CD4-positive, CD25-positive, alpha-beta regulatory T cell (primary cell): ENCODE results near the gene RHBDD2. TPM values are rescaled to one million over a fixed set of nuclear protein-coding genes. Genes with fewer than 3 reads are reported as not detected.
"Not testable (repeated sequence)": the region's sequence is repeated elsewhere in the genome, so short reads cannot be mapped to it uniquely, and the experiment has no call there.

Experiments
- ATAC-seq, 2 donors: fragments of 150-1000 bp; cut with Tn5 transposase; one replicate each; pipeline ENCODE4 v1.10.0; 2021; ENCODE audit warnings: low read depth in 2 of 2, moderate number of reproducible peaks in 2 of 2, moderate library complexity in 1 of 2
- DNase-seq, 3 donors: peaks; one replicate each; pipeline versions ENCODE4 v3.0.0 to v3.0.0-alpha.2; 2012 to 2022; ENCODE audit warnings: mixed read lengths in 1 of 3
- H3K27ac ChIP-seq: one replicate; pipeline ENCODE4 v1.7.0; 2013; ENCODE audit warnings: mild to moderate bottlenecking, low read length; ENCODE audit not compliant: insufficient read depth, poor library complexity, severe bottlenecking
- H3K27me3 ChIP-seq: one replicate; pipeline ENCODE4 v1.7.0; 2013; ENCODE audit warnings: low read length; ENCODE audit not compliant: control insufficient read depth, insufficient read depth
- H3K36me3 ChIP-seq: one replicate; pipeline ENCODE4 v1.7.0; 2013; ENCODE audit warnings: mild to moderate bottlenecking, low read length, moderate library complexity; ENCODE audit not compliant: control insufficient read depth, insufficient read depth
- H3K4me1 ChIP-seq: 2 replicates; pipeline ENCODE4 v1.7.0; 2013; ENCODE audit warnings: mild to moderate bottlenecking, low read length; ENCODE audit not compliant: insufficient read depth, control insufficient read depth, poor library complexity, severe bottlenecking
- H3K4me3 ChIP-seq: one replicate; pipeline ENCODE4 v1.7.0; 2013; ENCODE audit warnings: low read depth, mild to moderate bottlenecking, low read length, moderate library complexity
- H3K9me3 ChIP-seq, 2 experiments: 1 replicate in 1 of 2; 2 replicates in 1 of 2; pipeline ENCODE4 v1.7.0; 2013; ENCODE audit warnings: low read length in 2 of 2, mild to moderate bottlenecking in 1 of 2, moderate library complexity in 1 of 2; ENCODE audit not compliant: control insufficient read depth in 2 of 2
- H3K27ac Mint-ChIP-seq, 3 donors: one replicate each; pipeline ENCODE4 v1.8.0; 2020 to 2022; ENCODE audit warnings: mild to moderate bottlenecking in 3 of 3, mixed read lengths in 3 of 3, moderate library complexity in 2 of 3
- H3K27me3 Mint-ChIP-seq: one replicate; pipeline ENCODE4 v1.8.0; 2022; ENCODE audit warnings: mild to moderate bottlenecking, mixed read lengths
- H3K36me3 Mint-ChIP-seq: one replicate; pipeline ENCODE4 v1.8.0; 2020; ENCODE audit warnings: mixed read lengths
- H3K4me1 Mint-ChIP-seq, 4 donors: one replicate each; pipeline ENCODE4 v1.8.0; 2020 to 2022; ENCODE audit warnings: mixed read lengths in 4 of 4, mild to moderate bottlenecking in 1 of 4
- H3K4me3 Mint-ChIP-seq, 4 donors: one replicate each; pipeline ENCODE4 v1.8.0; 2020 to 2022; ENCODE audit warnings: mild to moderate bottlenecking in 4 of 4, mixed read lengths in 4 of 4, moderate library complexity in 3 of 4
- H3K9me3 Mint-ChIP-seq, 7 donors: one replicate each; pipeline ENCODE4 v1.8.0; 2020 to 2022; ENCODE audit warnings: mixed read lengths in 7 of 7, mild to moderate bottlenecking in 3 of 7, moderate library complexity in 2 of 7
- polyA plus RNA-seq, 4 donors: library from polyadenylated mRNA; unstranded; fragments of 300-500 nt; fragmentation: Illumina TruSeq; gene quantifications; one replicate each; pipeline ENCODE4 v1.2.3, GENCODE V29; 2021
- total RNA-seq: library from RNA; stranded (reverse); gene quantifications from one replicate; pipeline ENCODE4 v1.2.3, GENCODE V29; 2022

Gene RHBDD2
- total and polyA plus RNA-seq, 5 donors from 2014 or later = 118 to 194 (median 125) TPM

DNA sequence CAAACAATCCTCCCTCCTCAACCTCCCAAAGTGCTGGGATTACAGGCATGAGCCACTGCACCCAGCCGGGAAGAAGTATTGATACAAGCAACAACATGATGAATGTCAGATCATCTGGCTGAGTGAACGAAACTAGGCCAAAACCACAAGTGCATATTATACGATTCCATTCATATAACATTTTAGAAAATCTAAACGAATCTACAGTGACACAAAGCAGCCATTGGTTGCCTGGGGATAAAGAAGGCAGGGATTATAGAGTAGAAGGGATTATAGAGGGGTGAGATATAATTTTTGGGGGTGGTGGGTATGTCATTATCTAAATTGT, 11.5 kb upstream of the RHBDD2 start:
- H3K27ac Mint-ChIP-seq = no peak overlapping the region
- Histone ChIP-seq H3K27me3 (no peaks in the 10 kb centered on the region), H3K27ac (no peak overlapping the region), H3K9me3 (no peaks in the 10 kb centered on the region), H3K4me1 (no peaks in the 10 kb centered on the region), H3K4me3 (no peak overlapping the region), H3K36me3 (no peaks in the 10 kb centered on the region)
- peaks cover 9% of the 10 kb centered on the region for H3K27me3 Mint-ChIP-seq
- no peaks in the 10 kb centered on the region for H3K9me3 Mint-ChIP-seq
- no peak for DNase-seq
- H3K36me3 Mint-ChIP-seq = no peaks in the 10 kb centered on the region
- H3K4me1 Mint-ChIP-seq = peaks cover 0 to 16% (median 6%) of the 10 kb centered on the region in 4 donors
- ATAC-seq = no peak
- no peak overlapping the region for H3K4me3 Mint-ChIP-seq

- DNase-seq (no peak), ATAC-seq (no peak)
- Mint-ChIP-seq H3K27ac (no peak overlapping the region), H3K4me3 (no peak overlapping the region), H3K9me3 (no peaks in the 10 kb centered on the region), H3K27me3 (peaks cover 9% of the 10 kb centered on the region), H3K36me3 (no peaks in the 10 kb centered on the region), H3K4me1 (peaks cover 0 to 16% (median 6%) of the 10 kb centered on the region in 4 donors)
- H3K9me3 ChIP-seq = no peaks in the 10 kb centered on the region
- no peaks in the 10 kb centered on the region for H3K36me3 ChIP-seq
- no peaks in the 10 kb centered on the region for H3K4me1 ChIP-seq
- H3K4me3 ChIP-seq = no peak overlapping the region
- no peak overlapping the region for H3K27ac ChIP-seq
- no peaks in the 10 kb centered on the region for H3K27me3 ChIP-seq
Measured at GRCh38 chr7:75868153-75868552, 10.7 kb upstream of the RHBDD2 start.

- H3K4me3 ChIP-seq = no peak overlapping the region
- H3K36me3 ChIP-seq = no peaks in the 10 kb centered on the region
- H3K27ac ChIP-seq = no peak overlapping the region
- H3K4me3 Mint-ChIP-seq = no peak overlapping the region
- no peaks in the 10 kb centered on the region for H3K4me1 ChIP-seq
- H3K9me3 ChIP-seq = no peaks in the 10 kb centered on the region
- DNase-seq = peak in 1 of 3 donors; percentile 32
- H3K36me3 Mint-ChIP-seq = no peaks in the 10 kb centered on the region
- peak overlapping the region in 1 of 3 donors; percentile 64 for H3K27ac Mint-ChIP-seq
- peaks cover 0 to 16% (median 6%) of the 10 kb centered on the region in 4 donors for H3K4me1 Mint-ChIP-seq
- no peaks in the 10 kb centered on the region for H3K27me3 ChIP-seq
- peaks cover 6% of the 10 kb centered on the region for H3K27me3 Mint-ChIP-seq
- ATAC-seq = no peak
- no peaks in the 10 kb centered on the region for H3K9me3 Mint-ChIP-seq
Measured at GRCh38 chr7:75869776-75870379, 9.0 kb upstream of the RHBDD2 start.

DNA sequence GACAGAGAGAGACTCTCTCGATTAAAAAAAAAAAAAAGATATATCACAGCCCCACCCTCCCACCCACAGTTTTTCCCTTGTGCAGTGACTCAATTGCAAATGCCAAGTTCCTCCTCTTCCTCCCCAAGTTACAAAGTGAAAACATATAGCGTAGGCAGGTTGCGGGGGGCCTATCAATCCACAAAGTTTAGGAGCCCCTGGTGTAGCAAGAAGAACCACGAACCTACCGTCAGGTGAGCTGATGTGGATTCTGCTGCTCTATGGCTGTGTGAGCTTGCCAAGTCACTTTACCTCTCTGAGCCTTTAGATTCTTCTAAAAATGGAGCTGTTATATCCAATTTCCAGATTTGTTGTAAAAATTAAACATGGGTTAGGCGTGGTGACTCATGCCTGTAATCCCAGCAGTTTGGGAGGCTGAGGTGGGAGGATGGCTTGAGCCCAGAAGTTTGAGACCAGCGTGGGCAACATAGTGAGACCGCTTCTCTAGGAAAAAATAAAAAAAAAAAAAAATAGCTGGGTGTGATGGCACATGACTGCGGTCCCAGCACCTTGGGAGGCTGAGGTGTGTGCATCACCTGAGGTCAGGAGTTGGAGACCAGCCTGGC, 8.2 kb upstream of the RHBDD2 start:
- Mint-ChIP-seq H3K27me3 (no peaks in the 10 kb centered on the region), H3K9me3 (no peaks in the 10 kb centered on the region), H3K4me1 (peaks cover 0 to 16% (median 6%) of the 10 kb centered on the region in 4 donors), H3K4me3 (peak overlapping the region in 1 of 4 donors; percentile 61), H3K27ac (peak overlapping the region in 2 of 3 donors; percentile 43 to 64), H3K36me3 (no peaks in the 10 kb centered on the region)
- no peak for ATAC-seq
- Histone ChIP-seq H3K36me3 (no peaks in the 10 kb centered on the region), H3K4me1 (no peaks in the 10 kb centered on the region), H3K4me3 (no peak overlapping the region), H3K27ac (no peak overlapping the region), H3K27me3 (no peaks in the 10 kb centered on the region), H3K9me3 (no peaks in the 10 kb centered on the region)
- no peak for DNase-seq

DNA sequence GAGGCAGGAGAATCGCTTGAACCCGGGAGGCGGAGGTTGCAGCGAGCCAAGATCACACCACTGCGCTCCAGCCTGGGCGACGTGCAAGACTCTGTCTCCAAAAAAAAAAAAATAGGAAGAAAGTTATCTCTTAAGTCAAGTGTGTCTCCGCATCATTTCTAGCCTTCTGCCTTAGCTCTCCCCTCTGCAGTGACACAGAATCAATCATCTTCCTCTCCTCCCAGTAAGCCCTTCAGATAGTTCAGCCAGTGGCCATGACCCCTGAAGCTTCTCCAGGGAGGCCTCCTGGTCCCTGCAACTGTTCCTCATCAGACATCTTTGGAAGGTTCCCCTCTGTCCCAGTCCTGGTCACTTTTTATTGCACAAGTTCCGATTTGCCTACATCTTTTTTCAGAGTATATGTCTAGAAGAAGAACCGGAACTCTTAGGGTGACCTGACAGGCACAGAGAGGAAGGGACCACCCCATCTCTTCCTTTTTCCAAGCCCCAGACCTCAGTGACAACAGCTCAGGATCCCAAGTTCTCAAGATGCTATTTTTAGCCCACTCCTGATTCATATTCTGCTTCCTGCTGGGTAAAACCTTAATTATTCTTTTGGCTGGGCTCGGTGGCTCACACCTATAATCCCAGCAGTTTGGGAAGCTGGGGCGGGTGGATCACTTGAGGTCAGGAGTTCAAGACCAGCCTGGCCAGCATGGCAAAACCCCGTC, 6.6 kb upstream of the RHBDD2 start:
- Mint-ChIP-seq H3K9me3 (no peaks in the 10 kb centered on the region), H3K36me3 (no peaks in the 10 kb centered on the region), H3K4me3 (no peak overlapping the region), H3K4me1 (peaks cover 0 to 12% (median 6%) of the 10 kb centered on the region in 4 donors), H3K27me3 (no peaks in the 10 kb centered on the region), H3K27ac (no peak overlapping the region)
- Histone ChIP-seq H3K27me3 (no peaks in the 10 kb centered on the region), H3K4me3 (no peak overlapping the region), H3K4me1 (no peaks in the 10 kb centered on the region), H3K36me3 (no peaks in the 10 kb centered on the region), H3K9me3 (no peaks in the 10 kb centered on the region), H3K27ac (no peak overlapping the region)
- DNase-seq = no peak
- ATAC-seq = no peak

- not testable (repeated sequence) for H3K9me3 ChIP-seq, H3K27ac ChIP-seq, ATAC-seq, H3K36me3 ChIP-seq, H3K9me3 Mint-ChIP-seq, H3K27me3 ChIP-seq, H3K4me3 Mint-ChIP-seq, H3K27ac Mint-ChIP-seq, H3K4me3 ChIP-seq, H3K4me1 ChIP-seq, H3K27me3 Mint-ChIP-seq, H3K36me3 Mint-ChIP-seq, DNase-seq
- peaks cover 6 to 21% (median 14%) of the 10 kb centered on the region in 4 donors for H3K4me1 Mint-ChIP-seq
Measured at GRCh38 chr7:75874180-75874579, 4.7 kb upstream of the RHBDD2 start.

DNA sequence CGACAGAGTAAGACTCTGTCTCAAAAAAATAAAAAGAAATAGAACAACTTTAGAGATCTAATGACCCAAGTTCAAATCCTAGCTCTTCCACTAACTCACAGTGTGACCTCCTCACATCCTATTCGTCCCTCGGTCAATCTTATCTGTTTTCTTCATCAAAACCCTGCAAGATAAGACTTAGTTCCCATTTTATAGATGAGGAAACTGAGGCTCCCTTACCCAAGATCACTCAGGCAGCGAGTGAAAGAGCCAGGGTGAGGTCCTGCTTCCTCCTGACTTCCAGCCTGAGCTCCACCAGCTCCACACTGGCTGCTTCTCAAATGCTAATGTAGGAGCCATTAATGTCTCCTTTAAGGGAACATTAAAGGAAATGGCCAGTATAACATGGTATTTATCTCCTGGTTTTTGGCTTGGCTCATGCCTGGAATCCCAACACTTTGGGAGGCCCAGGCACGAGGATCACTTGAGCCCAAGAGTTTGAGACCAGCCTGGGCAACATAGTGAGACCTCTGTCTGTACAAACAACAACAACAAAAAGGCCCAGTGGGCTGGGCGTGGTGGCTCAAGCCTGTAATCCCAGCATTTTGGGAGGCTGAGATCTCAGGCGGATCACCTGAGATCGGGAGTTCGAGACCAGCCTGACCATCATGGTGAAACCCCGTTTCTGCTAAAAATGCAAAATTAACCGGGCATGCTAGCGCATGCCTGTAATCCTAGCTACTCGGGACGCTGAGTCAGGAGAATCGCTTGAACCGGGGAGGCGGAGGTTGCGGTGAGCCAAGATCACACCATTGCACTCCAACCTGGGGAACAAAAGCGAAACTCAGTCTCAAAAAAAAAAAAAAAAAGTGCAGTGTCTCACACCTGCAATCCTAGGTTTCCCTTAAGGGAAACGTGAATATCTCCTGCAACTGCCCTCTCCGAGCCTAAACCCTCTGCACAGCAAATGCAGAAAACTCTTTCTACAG, 3.4 kb upstream of the RHBDD2 start:
- no peak overlapping the region for H3K27ac Mint-ChIP-seq
- H3K4me3 ChIP-seq = no peak overlapping the region
- peaks cover 0 to 4% (median 0%) of the 10 kb centered on the region in 7 donors for H3K9me3 Mint-ChIP-seq
- H3K27ac ChIP-seq = no peak overlapping the region
- H3K36me3 ChIP-seq = no peaks in the 10 kb centered on the region
- ATAC-seq (no peak), DNase-seq (no peak)
- peaks cover 6 to 24% (median 20%) of the 10 kb centered on the region in 4 donors for H3K4me1 Mint-ChIP-seq
- H3K27me3 ChIP-seq = no peaks in the 10 kb centered on the region
- peaks cover 10% of the 10 kb centered on the region for H3K27me3 Mint-ChIP-seq
- H3K4me3 Mint-ChIP-seq = peak overlapping the region in 1 of 4 donors; percentile 18
- H3K36me3 Mint-ChIP-seq = no peaks in the 10 kb centered on the region
- no peaks in the 10 kb centered on the region for H3K9me3 ChIP-seq
- H3K4me1 ChIP-seq = peaks cover 19% of the 10 kb centered on the region
